Trophoblast cell (in vitro differentiated cells and primary cell): ENCODE measurements around the gene STX17.

Source experiments
- DNase-seq, 2 donors: peaks; one replicate each; pipeline ENCODE4 v3.0.0-alpha.2; 2016
- H2AFZ ChIP-seq: 2 replicates; pipeline ENCODE4 v1.6.1; 2013; ENCODE audit warnings: low read length, moderate library complexity, mild to moderate bottlenecking; ENCODE audit not compliant: insufficient read depth, poor library complexity
- H2AK5ac ChIP-seq: 2 replicates; pipeline ENCODE4 v1.6.1; 2013; ENCODE audit warnings: mild to moderate bottlenecking, low read length
- H2BK120ac ChIP-seq: 2 replicates; pipeline ENCODE4 v1.6.1; 2013; ENCODE audit warnings: low read length, mild to moderate bottlenecking, moderate library complexity; ENCODE audit not compliant: insufficient read depth, poor library complexity
- H2BK12ac ChIP-seq: 2 replicates; pipeline ENCODE4 v1.6.1; 2013; ENCODE audit warnings: mild to moderate bottlenecking, low read length, moderate library complexity
- H2BK5ac ChIP-seq: 2 replicates; pipeline ENCODE4 v1.6.1; 2013; ENCODE audit warnings: low read length, low read depth, moderate library complexity, mild to moderate bottlenecking; ENCODE audit not compliant: poor library complexity
- H3K14ac ChIP-seq: 2 replicates; pipeline ENCODE4 v1.6.1; 2013; ENCODE audit warnings: mild to moderate bottlenecking, low read length
- H3K18ac ChIP-seq: 2 replicates; pipeline ENCODE4 v1.6.1; 2013; ENCODE audit warnings: mild to moderate bottlenecking, low read length
- H3K23ac ChIP-seq: 2 replicates; pipeline ENCODE4 v1.6.1; 2013; ENCODE audit warnings: low read length
- H3K27ac ChIP-seq: 2 replicates; pipeline ENCODE4 v1.5.1; 2013; ENCODE audit warnings: low read depth, mild to moderate bottlenecking, inconsistent platforms, low read length, moderate library complexity
- H3K27me3 ChIP-seq: 2 replicates; pipeline ENCODE4 v1.6.1; 2013; ENCODE audit warnings: inconsistent platforms, mild to moderate bottlenecking, low read length, moderate library complexity; ENCODE audit not compliant: insufficient read depth
- H3K36me3 ChIP-seq, 2 experiments: 1 replicate in 1 of 2; 2 replicates in 1 of 2; pipeline ENCODE4 v1.6.1; 2013; ENCODE audit warnings: low read length in 2 of 2, mild to moderate bottlenecking in 2 of 2, moderate library complexity in 1 of 2; ENCODE audit not compliant: insufficient read depth in 2 of 2, control insufficient read depth in 1 of 2
- H3K4ac ChIP-seq: 2 replicates; pipeline ENCODE4 v1.6.1; 2013; ENCODE audit warnings: low read depth, mild to moderate bottlenecking, low read length, moderate library complexity
- H3K4me1 ChIP-seq, 2 experiments: 1 replicate in 1 of 2; 2 replicates in 1 of 2; pipeline ENCODE4 v1.6.1; 2013; ENCODE audit warnings: low read length in 2 of 2, mild to moderate bottlenecking in 2 of 2, moderate library complexity in 1 of 2; ENCODE audit not compliant: insufficient read depth in 2 of 2, control insufficient read depth in 1 of 2
- H3K4me2 ChIP-seq: 2 replicates; pipeline ENCODE4 v1.6.1; 2013; ENCODE audit warnings: inconsistent platforms, mild to moderate bottlenecking, low read length, moderate library complexity
- H3K4me3 ChIP-seq: 2 replicates; pipeline ENCODE4 v1.5.1; 2013; ENCODE audit warnings: mild to moderate bottlenecking, low read depth, low read length, inconsistent platforms
- H3K79me1 ChIP-seq: one replicate; pipeline ENCODE4 v1.6.1; 2013; ENCODE audit warnings: low read length
- H3K79me2 ChIP-seq: 2 replicates; pipeline ENCODE4 v1.6.1; 2013; ENCODE audit warnings: low read length, mild to moderate bottlenecking; ENCODE audit not compliant: control insufficient read depth, insufficient read depth, poor library complexity
- H3K9ac ChIP-seq: 2 replicates; pipeline ENCODE4 v1.6.1; 2013; ENCODE audit warnings: mild to moderate bottlenecking, low read length
- H3K9me3 ChIP-seq: 2 replicates; pipeline ENCODE4 v1.6.1; 2013; ENCODE audit warnings: low read depth, mild to moderate bottlenecking, control low read depth, inconsistent platforms, low read length; ENCODE audit not compliant: insufficient read depth
- H4K12ac ChIP-seq: 2 replicates; pipeline ENCODE4 v1.6.1; 2013; ENCODE audit warnings: low read depth, mild to moderate bottlenecking, low read length, moderate library complexity
- H4K8ac ChIP-seq: 2 replicates; pipeline ENCODE4 v1.6.1; 2013; ENCODE audit warnings: low read depth, mild to moderate bottlenecking, low read length, moderate library complexity
- H4K91ac ChIP-seq: one replicate; pipeline ENCODE4 v1.6.1; 2013; ENCODE audit warnings: low read depth, mild to moderate bottlenecking, low read length, moderate library complexity
- WGBS: extraction: QIAGEN DNeasy Blood & Tissue Kit; methylation state at CpG from one replicate; pipeline ENCODE4 v1.1.7; 2013; ENCODE audit warnings: missing lambda C conversion rate; ENCODE audit not compliant: insufficient read length, insufficient coverage; ENCODE audit errors: extremely low coverage; 5-methylcytosine and 5-hydroxymethylcytosine counted together

STX17 gene

DNA sequence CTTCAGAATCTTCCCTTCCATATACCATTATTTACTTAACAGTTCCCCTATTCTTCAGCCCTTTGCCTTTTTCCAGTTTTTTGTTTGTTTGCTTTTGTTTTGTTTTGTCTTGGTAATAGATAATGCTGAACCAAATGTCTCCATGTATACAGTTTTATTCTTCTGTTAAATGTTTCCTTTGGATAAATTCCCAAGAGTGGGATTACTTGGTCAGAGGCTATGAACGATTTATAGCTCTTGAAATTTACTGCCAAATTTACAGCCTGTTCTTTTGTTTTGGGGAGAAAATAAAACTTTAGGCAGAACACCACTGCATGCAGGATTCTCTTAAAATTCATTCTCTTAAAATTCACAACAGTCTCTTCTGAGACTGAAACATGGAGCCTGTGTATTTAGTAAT is 46.2 kb upstream of the STX17 start:
- no peak overlapping the region for H2BK120ac ChIP-seq
- no peak overlapping the region for H3K27ac ChIP-seq
- H2AK5ac ChIP-seq, result no peak overlapping the region
- H3K9me3 ChIP-seq, result no peaks in the 10 kb centered on the region
- H3K79me2 ChIP-seq, result no peaks in the 10 kb centered on the region
- DNase-seq, result no peak
- no peak overlapping the region for H3K4ac ChIP-seq
- H2BK12ac ChIP-seq, result no peak overlapping the region
- no peak overlapping the region for H4K8ac ChIP-seq
- no CpG with 5 or more reads among the region's 1 CpG for WGBS
- H2AFZ ChIP-seq, result no peak overlapping the region
- H3K18ac ChIP-seq, result no peak overlapping the region
- H4K91ac ChIP-seq, result no peak overlapping the region
- no peaks in the 10 kb centered on the region for H3K27me3 ChIP-seq
- no peak overlapping the region for H3K4me3 ChIP-seq
- H3K79me1 ChIP-seq, result no peaks in the 10 kb centered on the region
- no peak overlapping the region for H3K23ac ChIP-seq
- H4K12ac ChIP-seq, result no peak overlapping the region
- H3K9ac ChIP-seq, result no peak overlapping the region
- no peaks in the 10 kb centered on the region for H3K4me1 ChIP-seq
- no peak overlapping the region for H3K14ac ChIP-seq
- no peaks in the 10 kb centered on the region for H3K36me3 ChIP-seq
- no peak overlapping the region for H2BK5ac ChIP-seq
- H3K4me2 ChIP-seq, result no peak overlapping the region

DNA sequence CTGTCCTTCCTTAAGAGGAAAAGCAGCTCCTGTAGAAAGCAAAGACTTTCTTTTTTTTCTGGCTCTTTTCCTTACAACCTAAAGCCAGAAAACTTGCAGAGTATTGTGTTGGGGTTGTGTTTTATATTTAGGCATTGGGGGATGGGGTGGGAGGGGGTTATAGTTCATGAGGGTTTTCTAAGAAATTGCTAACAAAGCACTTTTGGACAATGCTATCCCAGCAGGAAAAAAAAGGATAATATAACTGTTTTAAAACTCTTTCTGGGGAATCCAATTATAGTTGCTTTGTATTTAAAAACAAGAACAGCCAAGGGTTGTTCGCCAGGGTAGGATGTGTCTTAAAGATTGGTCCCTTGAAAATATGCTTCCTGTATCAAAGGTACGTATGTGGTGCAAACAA is 42.5 kb upstream of the STX17 start:
- Histone ChIP-seq H4K91ac (no peak overlapping the region), H4K8ac (no peak overlapping the region)

DNA sequence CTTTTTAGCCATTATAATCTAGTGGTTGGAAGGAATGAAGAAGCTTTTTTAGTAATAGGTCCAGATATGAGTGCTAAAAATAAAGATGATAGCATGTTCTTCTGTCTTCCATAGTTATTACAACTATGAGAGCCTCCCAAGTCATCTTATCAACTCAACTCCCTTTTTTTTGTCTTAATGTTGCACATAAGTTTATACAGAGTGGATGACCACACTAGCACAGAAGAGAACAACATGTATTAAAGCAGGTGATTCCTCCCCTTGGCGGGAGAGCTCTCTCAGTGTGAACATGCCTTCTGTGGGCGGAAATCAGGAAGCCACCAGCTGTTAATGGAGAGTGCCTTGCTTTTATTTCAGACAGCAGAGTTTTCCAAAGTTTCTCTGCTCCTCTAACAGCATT is 40.1 kb upstream of the STX17 start:
- H3K79me2 ChIP-seq, result no peaks in the 10 kb centered on the region
- H2BK5ac ChIP-seq, result no peak overlapping the region
- H2BK12ac ChIP-seq, result no peak overlapping the region
- no peak overlapping the region for H2AFZ ChIP-seq
- H3K23ac ChIP-seq, result no peak overlapping the region
- no peak overlapping the region for H3K4ac ChIP-seq
- H4K8ac ChIP-seq, result no peak overlapping the region
- H2AK5ac ChIP-seq, result no peak overlapping the region
- H4K91ac ChIP-seq, result no peak overlapping the region
- H3K79me1 ChIP-seq, result no peaks in the 10 kb centered on the region
- no peaks in the 10 kb centered on the region for H3K4me1 ChIP-seq
- no peak overlapping the region for H3K14ac ChIP-seq
- H3K36me3 ChIP-seq, result no peaks in the 10 kb centered on the region
- H3K27ac ChIP-seq, result no peak overlapping the region
- no peak overlapping the region for H3K4me3 ChIP-seq
- H3K9ac ChIP-seq, result no peak overlapping the region
- no peak overlapping the region for H3K4me2 ChIP-seq
- no peak overlapping the region for H2BK120ac ChIP-seq
- WGBS, result no CpG with 5 or more reads among the region's 2 CpGs
- H4K12ac ChIP-seq, result no peak overlapping the region
- H3K27me3 ChIP-seq, result no peaks in the 10 kb centered on the region
- peak in 1 of 2 donors; percentile 10 for DNase-seq
- H3K9me3 ChIP-seq, result no peaks in the 10 kb centered on the region
- H3K18ac ChIP-seq, result no peak overlapping the region

More for the DNA sequence above, 42.5 kb upstream of the STX17 start:
- Histone ChIP-seq H3K4me1 (no peaks in the 10 kb centered on the region), H3K4ac (no peak overlapping the region), H3K27ac (no peak overlapping the region), H2BK120ac (no peak overlapping the region), H3K36me3 (no peaks in the 10 kb centered on the region), H3K79me2 (no peaks in the 10 kb centered on the region), H3K9ac (no peak overlapping the region), H2AK5ac (no peak overlapping the region), H4K12ac (no peak overlapping the region), H3K27me3 (no peaks in the 10 kb centered on the region), H2BK12ac (no peak overlapping the region), H3K23ac (no peak overlapping the region), H3K9me3 (no peaks in the 10 kb centered on the region), H3K14ac (no peak overlapping the region), H3K4me3 (no peak overlapping the region), H2AFZ (no peak overlapping the region), H2BK5ac (no peak overlapping the region), H3K4me2 (no peak overlapping the region), H3K18ac (no peak overlapping the region), H3K79me1 (no peaks in the 10 kb centered on the region)
- no peak for DNase-seq
- WGBS, result no CpG with 5 or more reads among the region's 2 CpGs

DNA sequence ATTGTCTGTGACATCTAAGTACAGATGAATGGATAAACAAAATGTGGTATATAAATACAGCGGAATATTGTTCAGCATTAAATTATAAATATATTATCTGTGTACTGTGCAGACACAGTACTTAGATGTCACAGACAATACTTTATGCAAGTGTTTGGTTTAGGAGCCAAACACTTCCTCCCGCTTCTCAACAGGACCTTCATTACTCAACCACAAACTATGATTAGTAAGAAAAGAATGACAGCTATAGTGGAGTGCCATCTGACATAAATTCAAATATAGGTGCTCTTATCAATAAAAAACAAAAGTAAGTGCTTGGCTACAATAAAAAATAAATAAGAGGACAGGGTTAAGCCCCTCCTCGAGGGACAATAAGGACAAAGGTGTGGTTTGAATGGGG is 38.9 kb upstream of the STX17 start:
- DNase-seq, result peak in 1 of 2 donors; percentile 18
- no peak overlapping the region for H4K12ac ChIP-seq
- no peak overlapping the region for H4K91ac ChIP-seq
- no peak overlapping the region for H2AFZ ChIP-seq
- no peak overlapping the region for H3K4me2 ChIP-seq
- no peak overlapping the region for H3K23ac ChIP-seq
- H3K36me3 ChIP-seq, result no peaks in the 10 kb centered on the region
- no peak overlapping the region for H4K8ac ChIP-seq
- no peak overlapping the region for H3K14ac ChIP-seq
- H2BK120ac ChIP-seq, result no peak overlapping the region
- no peak overlapping the region for H3K9ac ChIP-seq
- no peaks in the 10 kb centered on the region for H3K4me1 ChIP-seq
- no CpG with 5 or more reads among the region's 3 CpGs for WGBS
- no peak overlapping the region for H3K4ac ChIP-seq
- no peaks in the 10 kb centered on the region for H3K79me2 ChIP-seq
- H3K79me1 ChIP-seq, result no peaks in the 10 kb centered on the region
- H3K9me3 ChIP-seq, result no peaks in the 10 kb centered on the region
- no peak overlapping the region for H2AK5ac ChIP-seq
- H2BK12ac ChIP-seq, result no peak overlapping the region
- no peak overlapping the region for H3K4me3 ChIP-seq
- no peak overlapping the region for H2BK5ac ChIP-seq
- H3K18ac ChIP-seq, result no peak overlapping the region
- H3K27ac ChIP-seq, result no peak overlapping the region
- no peaks in the 10 kb centered on the region for H3K27me3 ChIP-seq
